HTERT RPE-1 (cell line): ENCODE measurements around the gene MLXIPL.
"Not testable (repeated sequence)": the region's sequence is repeated elsewhere in the genome, so short reads cannot be mapped to it uniquely, and the experiment has no call there.

Experiments used
- in situ Hi-C: fragments of 300-500 bp; cut with MboI; formaldehyde crosslinking; loops from 4 replicates; pipeline ENCODE4 v1.14.3; 2020; ENCODE audit warnings: low sequenced_read_pairs

The MLXIPL gene

GRCh38 chr7:73613954-73614735 is 10.2 kb downstream of the MLXIPL start:
- in situ Hi-C loops: no loop called here

GRCh38 chr7:73612598-73613269 is 11.6 kb downstream of the MLXIPL start:
- in situ Hi-C loops: no loop called here

- in situ Hi-C loops: no loop called here
These were observed 13.2 kb downstream of the MLXIPL start for GRCh38 chr7:73611017-73611555.

- in situ Hi-C loops: no loop called here
These were observed 14.2 kb downstream of the MLXIPL start for GRCh38 chr7:73610105-73610504.

- in situ Hi-C loops: not testable (repeated sequence)
These were observed 16.7 kb downstream of the MLXIPL start for GRCh38 chr7:73607692-73607983.

GRCh38 chr7:73606801-73607691 is 17.3 kb downstream of the MLXIPL start:
- in situ Hi-C loops: no loop called here

GRCh38 chr7:73605601-73606220 is 18.6 kb downstream of the MLXIPL start:
- in situ Hi-C loops: no loop called here

GRCh38 chr7:73602721-73603651 is 21.3 kb downstream of the MLXIPL start:
- in situ Hi-C loops: no loop called here

GRCh38 chr7:73599916-73600315 is 24.4 kb downstream of the MLXIPL start:
- in situ Hi-C loops: no loop called here

GRCh38 chr7:73599151-73599882 is 25.0 kb downstream of the MLXIPL start:
- in situ Hi-C loops: no loop called here

- in situ Hi-C loops: no loop called here
These were observed 26.1 kb downstream of the MLXIPL start for GRCh38 chr7:73597978-73598782.

- in situ Hi-C loops: no loop called here
These were observed 27.9 kb downstream of the MLXIPL start for GRCh38 chr7:73596191-73597065.

GRCh38 chr7:73595358-73595757 is 29.0 kb downstream of the MLXIPL start:
- in situ Hi-C loops: no loop called here

- in situ Hi-C loops: no loop called here
These were observed 30.9 kb downstream of the MLXIPL start for GRCh38 chr7:73593207-73594045.

- in situ Hi-C loops: no loop called here
These were observed 37.4 kb downstream of the MLXIPL start for GRCh38 chr7:73586911-73587310.

- in situ Hi-C loops: no loop called here
These were observed 39.1 kb downstream of the MLXIPL start for GRCh38 chr7:73585196-73585595.
